ENCODE data around the gene LCNL1.
A peak's percentile ranks its signal among the peaks of the same experiment; 100 is the strongest.

DNA sequence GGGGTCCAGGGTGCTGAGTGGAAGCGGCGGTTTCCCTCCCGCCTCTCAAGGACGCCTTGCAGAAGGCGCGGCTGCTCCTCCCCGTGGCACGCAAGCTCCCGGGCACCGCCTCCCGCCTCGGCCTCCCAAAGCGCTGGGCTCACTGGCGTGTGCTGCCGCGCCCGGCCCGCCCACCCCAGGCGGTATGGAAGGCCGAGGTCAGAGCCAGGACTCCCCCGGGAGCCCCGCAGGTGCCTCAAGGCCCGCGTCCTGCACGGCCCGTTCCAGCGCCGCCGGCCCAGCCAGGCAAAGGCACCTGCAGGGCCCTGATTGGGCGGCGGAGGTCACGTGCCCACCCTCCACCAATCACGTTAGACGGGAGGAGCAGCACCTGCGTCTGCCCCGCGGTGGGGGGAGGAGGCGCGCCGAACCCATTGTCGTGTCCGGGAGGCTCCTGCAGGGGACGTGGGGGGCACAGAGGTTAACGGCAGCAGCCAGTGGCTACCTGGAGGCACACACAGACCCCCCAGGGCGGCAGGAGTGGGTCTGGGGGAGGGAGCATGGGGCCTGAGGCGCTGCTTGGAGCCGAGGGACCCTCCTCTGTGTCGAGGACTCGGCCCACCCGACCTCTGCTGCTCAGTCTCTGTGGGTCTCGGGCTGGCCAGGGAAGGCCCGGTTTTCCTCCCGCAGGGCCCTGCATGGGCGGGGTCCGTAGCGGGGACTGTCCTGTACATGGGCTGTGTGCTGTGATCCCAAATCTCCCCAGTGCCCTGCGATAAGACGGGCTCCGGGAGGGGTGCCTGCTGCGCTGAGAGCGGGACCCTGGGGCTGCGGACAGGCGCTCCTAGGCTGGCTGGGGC lies 32.8 kb upstream of the LCNL1 start:
- TF ChIP-seq POLR2A (IDR thresholded peaks at IDR 0.05; ENCODE audit: low read length) (peak; percentile 55), GATA1 (IDR thresholded peaks at IDR 0.05; ENCODE audit: low read depth, low read length) (no peak)
